ENCODE measurements around the gene EIF3D. TPM values are rescaled to one million over a fixed set of nuclear protein-coding genes. Genes with fewer than 3 reads are reported as not detected.
A peak's percentile ranks its signal among the peaks of the same experiment; 100 is the strongest.

Gene EIF3D
- total and polyA plus RNA-seq, 9 of the 15 experiments (the other 6 are each of a cell fraction or from before 2014, with no cell fraction given) = 191 to 422 (median 279) TPM

GRCh38 chr22:36528795-36529751 lies at the start of gene EIF3D (continued):
- TF ChIP-seq ZBTB49 (CRISPR knock-in tag; IDR thresholded peaks at IDR 0.05; ENCODE audit: borderline replicate concordance) (no peak), MED1 (CRISPR knock-in tag; IDR thresholded peaks at IDR 0.05; ENCODE audit: borderline replicate concordance) (no peak), BACH1 (tag; IDR thresholded peaks at IDR 0.05) (no peak), ZNF133 (CRISPR knock-in tag; IDR thresholded peaks at IDR 0.05) (no peak), ATF7 (IDR thresholded peaks at IDR 0.05) (peak; percentile 93), CBX1 (IDR thresholded peaks at IDR 0.05; ENCODE audit: low read depth) (0 out of 2 replicates have a peak, but pooled peaks have one; percentile 51), ZNF507 (tag; conservative IDR thresholded peaks at IDR 0.05) (no peak), ARHGAP35 (IDR thresholded peaks at IDR 0.05; ENCODE audit: partially characterized antibody) (no peak), ZNF184 (CRISPR knock-in tag; IDR thresholded peaks at IDR 0.05) (no peak), IRF9 (tag; IDR thresholded peaks at IDR 0.05) (no peak), TFAM (CRISPR knock-in tag; conservative IDR thresholded peaks at IDR 0.05) (no peak), RBM17 (IDR thresholded peaks at IDR 0.05; ENCODE audit: borderline replicate concordance, low read depth, low read length) (no peak), NCOR1 (IDR thresholded peaks at IDR 0.05) (peak; percentile 50; the same call in 1 of the 2 replicates), MAZ (CRISPR knock-in tag; conservative IDR thresholded peaks at IDR 0.05 in 1 of 2, IDR thresholded peaks at IDR 0.05 in 1 of 2) (peak; percentile 53 to 58), NELFE (IDR thresholded peaks at IDR 0.05; ENCODE audit: insufficient read depth, insufficient read length) (no peak), ZNF444 (CRISPR knock-in tag; IDR thresholded peaks at IDR 0.05) (no peak), NCOA6 (IDR thresholded peaks at IDR 0.05) (no peak), KDM2B (CRISPR knock-in tag; IDR thresholded peaks at IDR 0.05) (no peak), ZNF589 (CRISPR knock-in tag; IDR thresholded peaks at IDR 0.05; ENCODE audit: low read depth) (0 out of 2 replicates have a peak, but pooled peaks have one; percentile 24), IRF1 (CRISPR knock-in tag; IDR thresholded peaks at IDR 0.05; ENCODE audit: borderline replicate concordance) (no peak), ZNF699 (CRISPR knock-in tag; IDR thresholded peaks at IDR 0.05; ENCODE audit: insufficient replicate concordance) (no peak), MCM2 (IDR thresholded peaks at IDR 0.05; ENCODE audit: low read depth) (no peak), SMAD3 (CRISPR knock-in tag; conservative IDR thresholded peaks at IDR 0.05) (0 out of 2 replicates have a peak, but pooled peaks have one; percentile 38), GTF2F1 (IDR thresholded peaks at IDR 0.05; ENCODE audit: low read depth, low read length) (no peak; the same call in 1 of the 2 replicates)

All from K562 (cell line).